COLO829 (cell line): ENCODE results near the gene RYR2.
A peak's percentile ranks its signal among the peaks of the same experiment; 100 is the strongest.

Experiments
- DNase-seq: peaks from one replicate; pipeline ENCODE4 v3.0.0; 2012; ENCODE audit warnings: low spot score

RYR2 gene

GRCh38 chr1:237672748-237673147 is 630.8 kb downstream of the RYR2 start:
- DNase-seq, result no peak

- DNase-seq, result no peak
These were observed 631.6 kb downstream of the RYR2 start for GRCh38 chr1:237673631-237674030.

GRCh38 chr1:237677979-237678378 is 636.0 kb downstream of the RYR2 start:
- peak; percentile 29 for DNase-seq

- DNase-seq, result no peak
These were observed 637.7 kb downstream of the RYR2 start for GRCh38 chr1:237679687-237680086.

GRCh38 chr1:237681210-237681609 is 639.2 kb downstream of the RYR2 start:
- no peak for DNase-seq

GRCh38 chr1:237684236-237684635 is 642.3 kb downstream of the RYR2 start:
- DNase-seq, result no peak

GRCh38 chr1:237685551-237685950 is 643.6 kb downstream of the RYR2 start:
- DNase-seq, result no peak

- DNase-seq, result no peak
These were observed 645.8 kb downstream of the RYR2 start for GRCh38 chr1:237687804-237688203.

- DNase-seq, result no peak
These were observed 648.7 kb downstream of the RYR2 start for GRCh38 chr1:237690656-237691055.

- no peak for DNase-seq
These were observed 650.3 kb downstream of the RYR2 start for GRCh38 chr1:237692255-237692654.

- DNase-seq, result no peak
These were observed 653.9 kb downstream of the RYR2 start for GRCh38 chr1:237695878-237696277.

- DNase-seq, result no peak
These were observed 658.2 kb downstream of the RYR2 start for GRCh38 chr1:237700181-237700580.

- DNase-seq, result no peak
These were observed 659.5 kb downstream of the RYR2 start for GRCh38 chr1:237701534-237701933.

- DNase-seq, result no peak
These were observed 660.2 kb downstream of the RYR2 start for GRCh38 chr1:237702161-237702560.

- no peak for DNase-seq
These were observed 663.5 kb downstream of the RYR2 start for GRCh38 chr1:237705462-237705861.

GRCh38 chr1:237709355-237709754 is 667.4 kb downstream of the RYR2 start:
- no peak for DNase-seq

- DNase-seq, result no peak
These were observed 669.3 kb downstream of the RYR2 start for GRCh38 chr1:237711281-237711680.

- no peak for DNase-seq
These were observed 670.1 kb downstream of the RYR2 start for GRCh38 chr1:237712082-237712481.

GRCh38 chr1:237712586-237713157 is 670.7 kb downstream of the RYR2 start:
- DNase-seq, result no peak

- no peak for DNase-seq
These were observed 671.9 kb downstream of the RYR2 start for GRCh38 chr1:237713916-237714315.

- DNase-seq, result no peak
These were observed 675.1 kb downstream of the RYR2 start for GRCh38 chr1:237717106-237717505.

- no peak for DNase-seq
These were observed 688.9 kb downstream of the RYR2 start for GRCh38 chr1:237730826-237731350.

GRCh38 chr1:237732657-237733056 is 690.7 kb downstream of the RYR2 start:
- no peak for DNase-seq

- DNase-seq, result peak; percentile 38
These were observed 694.5 kb downstream of the RYR2 start for GRCh38 chr1:237736372-237737029.
